Measurements from ENCODE around the gene SLC66A1.

The SLC66A1 gene

GRCh38 chr1:19363536-19364152, 51.5 kb downstream of the SLC66A1 start:
- DNase-seq (ENCODE audit: low read depth), result no peak

DNA sequence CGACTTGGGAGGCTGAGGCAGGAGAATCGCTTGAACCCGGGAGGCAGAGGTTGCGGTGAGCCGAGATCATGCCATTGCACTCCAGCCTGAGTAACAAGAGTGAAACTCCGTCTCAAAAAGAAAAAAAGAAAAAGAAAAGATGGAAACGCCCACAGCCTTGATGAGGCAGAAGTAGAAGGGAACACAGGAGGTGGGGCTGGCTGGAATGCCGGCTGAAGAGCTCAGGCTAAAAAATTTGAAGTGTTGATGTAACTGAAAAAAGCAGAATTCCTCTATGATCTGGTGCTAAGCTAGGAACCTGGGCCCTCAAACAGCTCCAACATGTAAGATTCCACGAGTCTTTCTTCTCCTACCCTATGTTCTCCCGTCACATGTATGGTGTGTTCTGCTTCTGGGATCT, 53.6 kb downstream of the SLC66A1 start:
- peak; percentile 45 for DNase-seq (ENCODE audit: low read depth)

- DNase-seq (ENCODE audit: low read depth), result no peak
Observed at GRCh38 chr1:19366599-19367536, 54.7 kb downstream of the SLC66A1 start.

DNA sequence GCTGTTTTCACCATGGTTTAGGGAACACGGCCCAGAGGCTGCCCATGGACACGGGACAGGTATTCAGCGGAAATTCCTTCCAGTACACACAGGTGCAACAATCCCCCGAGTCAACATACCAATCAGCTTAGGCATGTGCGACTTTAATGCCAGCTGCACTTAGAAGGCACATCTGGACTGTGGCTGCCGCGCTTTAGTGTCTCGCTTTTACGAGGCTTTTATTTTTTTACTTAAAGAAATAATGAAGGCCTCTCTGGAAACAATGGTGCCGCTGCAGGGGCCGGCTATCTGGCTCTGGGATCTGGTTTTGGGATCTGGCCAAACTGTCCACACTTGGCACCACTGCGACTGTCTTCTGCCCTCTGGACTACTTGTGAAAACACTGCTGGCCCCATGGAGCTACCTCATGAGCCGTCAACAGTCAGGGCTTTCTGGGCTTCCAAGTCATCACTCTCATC, 55.5 kb downstream of the SLC66A1 start:
- DNase-seq (ENCODE audit: low read depth), result peak; percentile 54

DNA sequence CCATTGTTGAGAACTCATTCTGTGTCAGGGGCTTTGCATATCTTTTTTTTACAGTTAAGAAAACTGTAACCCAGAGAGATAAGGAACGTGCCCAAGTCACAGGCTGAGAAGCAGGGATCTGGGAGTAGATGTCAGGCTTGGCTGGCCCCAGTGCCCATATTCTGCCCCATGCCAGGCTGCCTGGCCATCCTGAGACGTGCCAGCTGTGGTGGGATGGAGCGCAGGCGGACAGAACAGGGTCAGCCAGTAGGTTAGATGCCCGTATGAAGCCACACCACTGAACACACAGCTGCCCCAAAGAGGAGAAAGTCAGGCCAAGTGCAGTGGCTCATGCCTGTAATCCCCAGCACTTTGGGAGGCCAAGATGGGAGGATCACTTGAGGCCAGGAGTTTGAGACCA, 55.9 kb downstream of the SLC66A1 start:
- no peak for DNase-seq (ENCODE audit: low read depth)

- DNase-seq (ENCODE audit: low read depth), result no peak
Observed at GRCh38 chr1:19368964-19369363, 56.8 kb downstream of the SLC66A1 start.

DNA sequence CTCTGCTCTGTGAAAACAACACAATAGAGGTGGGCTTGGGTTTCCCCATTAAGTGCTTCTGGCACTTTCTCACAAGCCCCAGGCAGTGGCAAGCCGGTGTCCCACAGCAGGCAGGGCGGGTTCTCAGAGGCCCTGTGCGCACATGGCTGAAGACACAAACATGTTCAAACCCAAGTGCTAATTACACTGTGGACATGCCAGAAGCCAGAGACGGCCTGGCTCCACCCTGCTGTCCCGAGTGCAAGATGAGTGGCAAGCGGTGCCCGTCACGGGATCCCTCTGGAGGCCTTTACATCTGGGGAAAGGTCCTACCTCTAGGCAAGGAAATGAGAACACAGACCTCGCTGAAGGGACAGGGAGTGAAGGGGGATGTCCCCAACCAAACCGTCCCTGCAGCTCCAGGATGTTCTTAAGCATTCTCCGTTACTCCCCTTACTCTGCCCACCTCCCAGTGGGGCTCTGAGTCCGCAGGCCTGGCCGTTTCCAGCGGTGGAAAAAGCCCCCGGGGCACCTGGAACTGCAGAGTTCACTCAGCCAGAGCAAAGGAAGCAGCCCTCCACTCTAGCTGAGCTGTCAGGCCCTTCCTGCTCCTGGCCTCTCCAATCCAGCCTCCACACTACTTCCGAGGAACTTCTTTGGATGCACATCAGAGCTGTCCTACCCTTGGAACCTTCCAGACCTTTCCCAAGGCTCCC, 57.4 kb downstream of the SLC66A1 start:
- no peak for DNase-seq (ENCODE audit: low read depth)

GRCh38 chr1:19370453-19371170, 58.5 kb downstream of the SLC66A1 start:
- no peak for DNase-seq (ENCODE audit: low read depth)

- DNase-seq (ENCODE audit: low read depth), result no peak
Observed at GRCh38 chr1:19371226-19372135, 59.4 kb downstream of the SLC66A1 start.

DNA sequence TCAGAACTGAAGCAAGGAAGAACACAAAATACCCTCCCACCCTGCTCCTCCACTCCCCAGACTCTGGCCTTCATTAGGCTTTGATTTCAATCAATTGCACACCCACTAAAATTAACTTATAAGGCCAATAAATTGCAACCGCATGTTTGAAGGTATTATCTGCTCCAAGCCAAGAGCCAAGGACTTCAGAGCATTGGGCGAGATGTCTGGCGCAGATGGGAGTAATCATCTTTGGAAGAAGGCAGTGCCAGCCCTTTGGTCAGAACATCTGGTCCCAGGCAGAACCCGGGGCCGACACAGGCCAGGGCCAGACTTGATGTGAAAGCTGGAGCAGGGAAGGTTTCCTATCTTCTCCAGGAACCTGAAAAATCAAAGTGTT, 60.0 kb downstream of the SLC66A1 start:
- DNase-seq (ENCODE audit: low read depth), result no peak

DNA sequence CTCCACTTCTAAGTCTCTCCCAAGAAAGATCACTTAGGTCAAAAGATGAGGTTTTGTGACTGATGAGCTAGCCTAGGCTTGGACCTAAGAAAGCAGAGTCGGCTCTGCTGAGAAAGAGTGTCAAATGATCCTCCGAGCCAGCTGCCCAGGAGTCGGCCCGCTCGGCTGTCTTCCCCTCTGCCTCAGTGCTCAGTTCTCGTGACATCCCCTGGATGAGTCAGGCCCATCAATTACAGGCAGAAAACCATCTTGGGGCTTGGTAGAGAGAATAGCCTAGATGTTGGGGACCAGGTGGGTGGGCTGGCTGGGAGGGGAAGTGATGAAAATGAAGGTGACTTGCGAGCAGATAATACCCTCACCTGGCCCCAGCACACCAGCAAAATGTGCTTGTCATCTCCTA, 60.5 kb downstream of the SLC66A1 start:
- no peak for DNase-seq (ENCODE audit: low read depth)

- DNase-seq (ENCODE audit: low read depth), result no peak
Observed at GRCh38 chr1:19373211-19374082, 61.3 kb downstream of the SLC66A1 start.

- DNase-seq (ENCODE audit: low read depth), result no peak
Observed at GRCh38 chr1:19374083-19374801, 62.1 kb downstream of the SLC66A1 start.

DNA sequence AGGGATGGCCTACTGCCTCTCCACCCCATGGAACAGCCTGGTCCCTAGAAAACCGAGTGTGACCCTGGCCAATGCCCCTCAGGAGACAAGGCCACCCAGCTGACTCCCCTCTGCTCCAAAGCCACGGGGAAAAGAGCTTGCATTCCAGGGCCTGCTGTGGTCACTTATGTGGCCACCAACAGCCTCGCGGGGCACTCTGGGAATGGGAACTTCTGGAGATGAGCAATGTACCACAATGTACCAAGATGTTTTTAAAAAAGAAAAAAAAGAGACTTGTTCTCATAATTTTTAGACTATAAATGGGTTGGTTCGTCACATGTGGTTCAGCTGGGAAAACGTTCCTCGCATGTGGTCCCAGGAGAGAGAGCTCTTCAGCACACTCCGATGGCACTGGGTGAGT, 62.8 kb downstream of the SLC66A1 start:
- DNase-seq (ENCODE audit: low read depth), result peak; percentile 45

- DNase-seq (ENCODE audit: low read depth), result no peak
Observed at GRCh38 chr1:19375631-19376400, 63.7 kb downstream of the SLC66A1 start.

DNA sequence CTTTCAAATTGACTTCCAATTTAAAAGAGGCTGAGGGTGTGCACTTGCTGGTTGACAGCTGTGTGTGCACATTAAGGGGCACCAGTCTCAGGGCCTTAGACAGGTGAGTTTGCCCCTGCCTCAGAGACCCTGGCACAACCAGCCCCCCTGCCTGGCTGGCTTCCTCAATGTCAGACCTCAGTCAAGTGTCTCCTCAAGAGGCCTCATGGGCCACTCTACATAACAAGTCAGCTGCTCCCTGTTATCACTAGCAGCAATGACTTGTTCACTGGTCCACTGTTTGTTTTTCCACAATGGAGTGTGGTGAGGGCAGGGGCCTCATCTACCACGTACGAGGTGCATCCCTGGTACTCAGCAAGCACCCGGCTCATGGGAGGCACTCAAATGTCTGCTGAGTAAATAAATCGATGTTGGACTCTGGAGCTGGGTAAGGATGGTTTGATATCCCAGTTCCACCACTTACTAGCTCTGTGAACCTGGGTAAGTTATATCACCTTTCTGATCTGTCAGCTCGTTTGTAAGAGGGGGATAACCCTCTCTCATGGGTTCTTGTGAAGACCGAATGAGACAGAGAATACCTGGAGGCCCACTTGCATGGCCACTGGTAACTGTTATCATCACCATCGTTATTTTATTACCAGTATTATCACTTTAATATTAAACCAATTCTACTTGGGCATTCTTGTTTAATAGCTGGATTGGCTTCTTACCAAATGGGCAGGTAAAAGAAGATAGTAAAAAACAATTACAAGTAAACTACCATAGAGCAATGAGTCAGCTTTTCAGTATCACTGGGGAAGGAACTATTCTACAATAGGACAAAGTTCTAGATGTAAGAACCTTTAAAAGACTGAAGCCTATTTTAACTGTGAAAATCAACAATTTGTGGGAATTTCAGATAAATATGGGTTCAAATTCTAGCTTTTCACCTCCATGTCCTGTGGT, 64.6 kb downstream of the SLC66A1 start:
- no peak for DNase-seq (ENCODE audit: low read depth)
